ENCODE results near the gene RHEX.
"Not testable (repeated sequence)": the region's sequence is repeated elsewhere in the genome, so short reads cannot be mapped to it uniquely, and the experiment has no call there.

The RHEX gene

DNA sequence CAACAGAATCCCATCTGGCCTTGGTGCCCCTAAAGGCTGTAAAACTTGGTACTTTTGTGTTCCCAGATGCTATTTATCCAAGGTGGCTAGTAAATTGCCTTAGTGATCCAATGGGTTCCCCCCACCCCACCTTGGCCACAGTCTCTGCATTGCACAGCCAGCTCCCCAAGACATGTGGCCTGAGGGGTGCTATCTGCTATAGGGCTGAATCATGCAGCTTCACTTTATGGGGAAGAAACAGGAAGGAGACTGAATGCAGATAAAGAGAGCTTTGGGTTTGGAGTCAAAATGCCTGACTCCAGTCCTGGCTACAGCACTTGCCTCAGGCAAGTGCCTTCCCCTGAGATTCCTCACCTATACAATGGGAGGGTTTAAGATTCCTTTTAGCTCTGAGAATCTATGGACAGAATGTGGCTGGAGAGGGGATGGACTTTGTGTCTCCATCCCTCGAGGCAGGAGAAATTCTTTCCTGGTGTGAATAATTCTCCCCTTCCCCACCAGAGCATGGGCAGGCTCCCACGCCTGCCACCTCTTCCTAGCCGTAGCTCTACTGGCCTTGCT, 6.5 kb downstream of the RHEX start:
- DNase-seq (ENCODE audit: low spot score): no peak

DNA sequence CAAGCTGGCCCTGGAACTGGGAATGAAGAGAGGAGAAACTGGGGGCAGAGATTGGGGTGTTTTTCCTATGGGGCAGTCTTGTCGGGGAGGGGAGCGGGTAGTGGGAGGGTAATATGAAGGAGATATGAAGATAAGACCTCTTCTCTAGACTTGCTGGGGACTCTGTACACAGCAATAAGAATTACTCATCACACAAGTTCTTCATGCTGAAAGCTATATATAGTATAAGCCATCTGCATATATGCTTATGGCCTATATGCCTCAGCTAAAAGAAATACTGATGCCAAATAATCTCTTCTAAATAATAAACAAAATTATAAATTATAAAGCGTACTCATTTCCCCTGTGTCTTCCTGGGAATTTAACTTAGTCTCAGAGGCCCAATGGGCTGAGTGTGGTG, 7.9 kb downstream of the RHEX start:
- DNase-seq (ENCODE audit: low spot score): no peak

DNA sequence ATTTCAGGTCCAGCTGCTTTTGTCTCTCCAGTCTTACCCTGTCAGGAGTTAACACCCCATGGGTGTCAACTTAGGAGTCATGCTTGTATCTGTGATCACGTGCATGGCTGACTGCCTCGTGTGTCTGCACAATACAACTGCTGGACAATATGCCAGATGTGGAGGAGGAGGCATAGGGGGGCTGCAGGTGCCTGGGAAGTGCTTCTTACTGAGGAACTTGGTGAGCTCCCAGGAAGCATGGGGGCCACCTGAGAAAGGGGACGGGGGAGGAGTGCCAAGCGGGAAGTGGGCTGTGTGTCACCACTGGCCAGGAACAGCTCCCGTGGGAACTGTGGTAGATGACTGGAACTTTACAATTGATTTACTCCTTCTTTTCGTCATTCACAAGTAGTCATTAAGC, 9.5 kb downstream of the RHEX start:
- DNase-seq (ENCODE audit: low spot score): no peak

DNA sequence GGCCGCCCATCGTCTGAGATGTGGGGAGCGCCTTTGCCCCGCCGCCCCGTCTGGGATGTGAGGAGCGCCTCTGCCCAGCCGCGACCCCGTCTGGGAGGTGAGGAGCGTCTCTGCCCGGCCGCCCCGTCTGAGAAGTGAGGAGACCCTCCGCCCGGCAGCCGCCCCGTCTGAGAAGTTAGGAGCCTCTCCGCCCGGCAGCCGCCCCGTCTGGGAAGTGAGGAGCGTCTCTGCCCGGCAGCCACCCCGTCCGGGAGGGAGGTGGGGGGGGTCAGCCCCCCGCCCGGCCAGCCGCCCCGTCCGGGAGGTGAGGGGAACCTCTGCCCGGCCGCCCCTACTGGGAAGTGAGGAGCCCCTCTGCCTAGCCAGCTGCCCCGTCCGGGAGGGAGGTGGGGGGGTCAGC, 11.0 kb downstream of the RHEX start:
- DNase-seq (ENCODE audit: low spot score): not testable (repeated sequence)

DNA sequence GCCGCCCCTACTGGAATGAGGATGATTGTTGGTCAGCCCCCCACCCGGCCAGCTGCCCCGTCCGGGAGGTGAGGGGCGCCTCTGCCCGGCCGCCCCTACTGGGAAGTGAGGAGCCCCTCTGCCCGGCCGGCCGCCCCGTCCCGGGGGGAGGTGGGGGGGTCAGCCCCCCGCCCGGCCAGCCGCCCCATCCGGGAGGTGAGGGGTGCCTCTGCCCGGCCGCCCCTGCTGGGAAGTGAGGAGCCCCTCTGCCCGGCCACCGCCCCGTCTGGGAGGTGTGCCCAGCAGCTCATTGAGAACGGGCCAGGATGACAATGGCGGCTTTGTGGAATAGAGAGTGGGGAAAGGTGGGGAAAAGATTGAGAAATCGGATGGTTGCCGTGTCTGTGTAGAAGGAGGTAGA, 11.5 kb downstream of the RHEX start:
- not testable (repeated sequence) for DNase-seq (ENCODE audit: low spot score)

DNA sequence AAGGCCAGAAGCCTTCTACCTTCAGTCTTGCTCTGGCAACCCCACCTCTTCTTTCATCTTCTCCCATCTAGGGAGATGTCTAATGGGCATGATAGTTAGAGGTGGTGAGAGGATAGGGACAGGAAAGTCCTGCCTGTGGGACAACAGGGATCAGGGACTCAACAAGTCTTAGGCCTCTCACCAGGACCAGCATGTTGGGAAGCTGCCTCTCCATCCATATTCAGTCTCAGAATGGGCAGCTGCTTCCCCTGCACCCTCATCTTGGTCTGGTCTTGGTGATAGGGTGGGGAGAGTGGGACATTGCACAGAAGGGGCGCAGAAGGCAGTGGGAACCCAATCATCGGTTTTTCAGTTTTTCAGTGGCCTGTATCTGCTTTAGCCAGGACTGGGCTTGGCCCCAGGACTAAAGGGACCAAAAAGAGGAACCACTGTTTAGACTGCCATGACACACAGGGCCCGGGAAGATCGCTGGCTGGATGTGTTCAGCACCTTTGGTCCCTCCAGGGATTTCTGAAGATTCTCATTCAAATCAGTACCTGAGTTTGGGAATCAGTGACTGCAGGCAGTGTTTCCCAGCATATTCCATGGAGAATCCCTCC, 12.7 kb downstream of the RHEX start:
- DNase-seq (ENCODE audit: low spot score): no peak

DNA sequence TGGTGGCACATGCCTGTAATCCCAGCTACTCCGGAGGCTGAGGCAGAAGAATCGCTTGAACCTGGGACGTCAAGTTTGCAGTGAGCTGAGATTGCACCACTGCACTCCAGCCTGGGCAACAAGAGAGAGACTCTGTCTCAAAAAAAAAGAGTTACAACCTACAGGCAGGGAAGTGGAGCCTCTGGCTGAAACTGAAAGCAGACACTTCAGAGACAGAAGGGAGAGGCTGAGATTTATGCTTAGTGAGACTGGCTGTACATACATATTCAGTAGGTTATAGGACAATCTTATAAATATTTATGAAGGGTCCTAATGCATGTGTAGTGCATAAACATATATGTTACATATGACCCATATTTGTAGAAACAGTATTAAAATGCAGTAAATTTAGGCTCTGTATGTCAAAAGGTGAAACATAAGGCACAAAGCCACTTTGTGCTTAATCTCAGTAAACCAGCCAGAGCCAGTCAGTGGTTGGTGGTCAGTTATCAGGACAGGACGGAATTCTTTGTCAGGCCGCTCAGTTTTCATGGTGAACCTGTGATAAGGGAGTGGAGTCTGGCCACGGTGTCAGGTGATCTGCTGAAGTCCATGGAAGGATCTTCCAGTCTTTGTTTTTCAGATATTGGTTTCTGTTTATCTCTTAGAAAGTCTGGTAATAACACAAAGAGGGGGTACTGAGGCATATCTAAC, 13.7 kb downstream of the RHEX start:
- no peak for DNase-seq (ENCODE audit: low spot score)

DNA sequence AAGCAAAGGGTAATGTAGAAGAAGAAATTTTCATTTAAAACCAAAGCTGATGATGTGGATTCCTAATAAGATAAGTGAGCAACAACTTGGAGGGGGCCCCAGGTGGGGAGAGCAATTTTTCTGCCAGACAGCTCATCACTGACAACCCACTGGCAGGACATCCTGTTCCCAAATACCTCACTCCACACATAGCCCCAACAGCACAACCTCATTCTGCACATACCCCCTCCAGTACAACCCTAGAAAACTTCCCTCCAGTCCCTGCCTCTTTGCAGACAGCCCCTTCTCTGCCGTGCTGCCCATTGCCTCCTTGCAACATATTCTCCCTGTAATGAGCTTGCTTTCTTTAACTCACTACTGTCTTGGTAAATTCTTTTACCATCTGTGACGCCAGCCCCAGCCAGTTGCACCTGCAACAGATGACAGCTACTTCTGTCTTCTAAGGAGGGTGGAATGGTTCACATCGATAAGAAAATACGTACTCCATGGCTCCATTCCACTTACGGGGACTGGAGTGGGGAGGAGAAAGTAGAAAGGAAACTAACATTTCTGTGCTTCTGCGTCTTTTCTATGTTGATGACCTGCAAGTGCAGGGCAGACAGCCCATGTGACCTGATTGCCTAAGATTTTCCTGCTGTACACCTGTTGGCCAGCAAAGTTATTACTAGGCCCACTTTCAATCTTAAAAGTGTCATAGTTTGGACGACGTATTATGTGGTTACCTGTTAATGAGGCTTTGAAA, 14.7 kb downstream of the RHEX start:
- DNase-seq (ENCODE audit: low spot score): no peak

DNA sequence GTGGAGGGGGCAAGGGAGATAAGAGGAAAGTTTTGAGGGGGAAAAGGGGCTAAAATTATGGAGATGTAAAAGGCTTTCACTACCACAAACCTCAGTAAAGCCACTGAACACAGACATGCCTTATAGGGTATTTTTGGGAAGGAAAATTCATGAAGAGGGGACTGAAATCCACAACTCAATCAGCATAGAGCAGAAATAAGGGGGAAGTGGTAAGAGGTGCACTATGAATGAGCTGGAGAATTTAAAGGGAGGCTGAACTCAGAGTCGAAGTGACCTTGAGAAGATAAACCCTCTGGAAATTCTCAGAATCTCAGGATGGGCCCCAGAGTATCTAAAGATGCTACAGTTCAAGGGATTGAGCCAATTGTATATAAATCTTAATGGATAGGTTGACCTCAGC, 15.3 kb downstream of the RHEX start:
- no peak for DNase-seq (ENCODE audit: low spot score)

DNA sequence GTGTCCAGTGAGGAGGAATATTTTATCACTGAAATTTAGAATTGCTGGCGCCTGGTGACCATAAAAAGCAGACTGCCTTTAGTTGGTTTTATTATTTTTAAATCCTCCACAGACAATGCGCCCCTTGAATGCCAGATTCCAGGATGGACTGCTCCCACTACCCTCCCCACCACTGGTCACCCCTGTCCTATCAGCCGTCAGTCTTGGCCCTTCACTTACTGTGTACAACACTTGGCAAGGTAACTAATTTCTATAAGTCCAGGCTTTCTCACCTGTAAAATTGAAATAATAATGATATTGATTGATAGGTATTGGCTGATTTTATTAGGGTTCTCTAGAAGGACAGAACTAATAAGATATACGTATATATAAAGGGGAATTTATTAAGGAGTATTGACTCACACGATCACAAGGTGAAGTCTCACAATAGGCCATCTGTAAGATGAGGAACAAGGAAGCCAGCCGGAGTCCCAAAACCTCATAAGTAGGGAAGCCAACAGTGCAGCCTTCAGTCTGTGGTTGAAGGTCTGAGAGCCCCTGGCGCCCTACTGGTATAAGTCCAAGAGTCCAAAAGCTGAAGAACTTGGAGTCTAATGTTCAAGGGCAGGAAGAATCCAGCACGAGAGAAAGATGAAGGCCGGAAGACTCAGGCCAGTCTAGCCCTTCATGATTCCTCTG, 17.8 kb downstream of the RHEX start:
- no peak for DNase-seq (ENCODE audit: low spot score)

DNA sequence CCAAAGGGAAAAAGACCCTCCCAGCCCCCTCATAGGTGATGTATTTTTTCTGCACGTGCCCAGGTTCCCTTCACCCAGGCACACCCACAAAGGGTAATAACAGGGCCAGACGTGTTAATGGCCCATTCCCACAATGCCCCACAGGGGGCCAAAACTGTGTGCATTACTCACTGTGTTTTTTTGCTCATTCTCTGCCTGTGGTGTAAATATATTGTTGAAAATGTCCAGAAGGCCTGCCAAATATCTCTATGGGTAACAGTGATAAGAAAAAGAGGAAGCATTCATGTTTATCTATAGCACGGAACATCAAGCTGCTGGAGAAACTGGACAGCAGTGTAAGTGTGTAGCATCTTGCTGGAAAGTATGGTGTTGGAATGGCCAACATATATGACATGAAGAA, 21.9 kb downstream of the RHEX start:
- no peak for DNase-seq (ENCODE audit: low spot score)

DNA sequence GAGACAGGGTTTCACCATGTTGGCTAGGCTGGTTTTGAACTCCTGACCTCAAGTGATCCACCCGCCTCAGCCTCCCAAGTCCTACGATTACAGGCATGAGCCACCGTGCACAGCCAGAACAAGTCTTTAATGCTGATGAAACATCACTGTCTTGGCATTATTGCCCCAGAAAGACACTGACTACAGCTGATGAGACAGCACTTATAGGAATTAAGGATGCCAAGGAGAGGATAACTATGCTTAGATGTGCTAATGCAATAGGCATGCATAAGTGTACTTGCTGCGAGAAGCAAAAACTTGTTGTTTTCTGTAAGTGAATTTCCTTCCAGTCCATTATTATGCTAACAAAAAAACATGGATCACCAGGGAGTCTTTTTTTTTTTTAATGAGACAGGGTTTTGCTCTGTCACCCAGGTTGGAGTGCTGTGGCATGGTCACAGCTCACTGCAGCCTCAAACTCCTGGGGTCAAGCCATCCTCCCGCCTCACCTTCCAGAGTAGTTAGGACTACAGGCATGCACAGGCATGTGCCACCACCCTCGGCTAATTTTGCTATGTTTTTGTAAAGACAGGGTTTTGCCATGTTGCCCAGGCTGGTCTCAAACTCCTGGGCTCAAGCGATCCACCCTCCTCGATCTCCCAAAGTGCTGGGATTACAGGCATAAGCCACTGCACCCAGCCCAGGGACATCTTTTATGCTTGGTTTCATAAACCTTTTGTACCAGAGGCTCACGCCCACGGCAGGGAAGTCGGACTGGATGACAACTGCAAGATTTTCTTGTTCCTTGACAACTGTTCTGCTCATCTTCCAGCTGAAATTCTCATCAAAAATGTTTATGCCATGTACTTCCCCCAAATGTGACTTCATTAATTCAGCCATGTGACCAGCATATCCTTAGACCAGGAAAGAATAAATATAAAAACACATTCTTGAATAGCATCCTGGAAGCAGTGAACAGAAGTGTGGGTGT, 23.1 kb downstream of the RHEX start:
- no peak for DNase-seq (ENCODE audit: low spot score)

DNA sequence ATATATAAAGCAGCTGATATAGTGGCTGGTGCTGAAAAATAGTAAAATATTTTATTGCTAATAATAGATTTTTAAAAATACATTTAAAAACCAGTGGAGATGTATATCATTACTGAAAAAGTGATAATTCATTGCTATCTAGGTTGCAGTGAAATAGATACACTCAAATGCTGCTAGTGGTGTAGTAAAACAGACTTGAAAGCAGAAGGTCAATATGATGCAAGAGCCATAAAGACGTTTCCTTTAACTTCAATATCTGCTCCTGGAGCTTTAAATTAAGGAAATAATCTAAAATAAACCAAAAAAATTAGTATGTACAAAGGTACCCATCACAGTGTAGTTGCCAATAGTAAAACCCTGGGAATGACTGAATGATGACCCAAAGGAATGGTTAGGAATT, 26.2 kb downstream of the RHEX start:
- no peak for DNase-seq (ENCODE audit: low spot score)

DNA sequence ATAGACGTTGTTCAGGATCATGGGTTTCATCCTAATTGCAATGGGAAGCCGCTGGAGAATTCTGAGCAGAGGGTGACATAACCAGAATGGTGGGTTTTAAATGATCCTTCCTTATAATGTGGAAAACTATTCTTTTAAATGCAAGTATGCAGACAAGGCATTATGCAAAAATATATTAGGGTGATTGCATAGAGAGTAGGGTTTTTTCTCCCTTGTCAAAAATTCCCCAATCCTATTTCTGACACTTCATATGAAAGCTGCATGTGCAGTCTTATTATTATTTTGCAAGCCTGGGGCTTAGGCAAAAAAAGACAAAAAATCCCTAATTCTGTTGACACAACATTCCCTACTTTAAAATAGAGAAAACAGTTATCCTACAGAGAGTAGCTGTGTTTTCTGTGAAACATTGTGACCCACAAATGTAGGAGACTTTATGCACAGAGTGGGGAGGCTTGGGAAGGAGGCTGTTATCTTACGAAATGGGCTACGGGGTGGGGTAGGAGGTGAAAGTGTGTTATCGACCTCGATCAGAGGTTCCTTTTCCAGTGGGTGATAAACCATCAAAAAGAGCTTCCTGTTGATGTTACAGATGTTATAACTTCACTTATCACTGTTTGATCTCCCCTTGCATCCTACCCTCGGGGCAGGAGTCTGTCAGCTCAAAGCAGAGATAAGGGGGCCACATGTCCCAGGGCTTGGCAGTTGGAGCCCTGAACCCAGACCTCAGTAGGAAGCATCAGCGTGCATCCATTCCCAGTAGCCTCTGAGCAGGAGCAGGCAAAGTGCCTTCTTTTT, 27.2 kb downstream of the RHEX start:
- DNase-seq (ENCODE audit: low spot score): no peak

DNA sequence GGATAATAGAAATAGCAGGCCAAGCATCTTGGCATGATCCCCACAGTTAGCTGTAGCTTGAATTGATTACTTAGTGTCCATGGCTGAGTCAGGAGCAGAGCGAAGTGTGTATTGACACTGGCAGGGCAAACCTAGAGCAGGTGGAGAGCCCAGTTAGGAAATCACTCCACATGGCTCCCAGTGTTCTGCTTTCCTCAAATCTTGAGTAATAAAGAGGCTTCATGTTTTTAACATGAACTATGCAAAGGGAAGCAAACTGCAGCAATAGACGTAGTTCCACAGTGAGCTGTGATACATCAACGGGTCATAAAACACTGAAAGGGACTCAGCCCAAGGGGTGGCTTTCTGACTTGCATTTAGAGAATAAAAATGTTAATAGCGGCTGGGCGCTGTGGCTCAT, 28.9 kb downstream of the RHEX start:
- DNase-seq (ENCODE audit: low spot score): no peak

DNA sequence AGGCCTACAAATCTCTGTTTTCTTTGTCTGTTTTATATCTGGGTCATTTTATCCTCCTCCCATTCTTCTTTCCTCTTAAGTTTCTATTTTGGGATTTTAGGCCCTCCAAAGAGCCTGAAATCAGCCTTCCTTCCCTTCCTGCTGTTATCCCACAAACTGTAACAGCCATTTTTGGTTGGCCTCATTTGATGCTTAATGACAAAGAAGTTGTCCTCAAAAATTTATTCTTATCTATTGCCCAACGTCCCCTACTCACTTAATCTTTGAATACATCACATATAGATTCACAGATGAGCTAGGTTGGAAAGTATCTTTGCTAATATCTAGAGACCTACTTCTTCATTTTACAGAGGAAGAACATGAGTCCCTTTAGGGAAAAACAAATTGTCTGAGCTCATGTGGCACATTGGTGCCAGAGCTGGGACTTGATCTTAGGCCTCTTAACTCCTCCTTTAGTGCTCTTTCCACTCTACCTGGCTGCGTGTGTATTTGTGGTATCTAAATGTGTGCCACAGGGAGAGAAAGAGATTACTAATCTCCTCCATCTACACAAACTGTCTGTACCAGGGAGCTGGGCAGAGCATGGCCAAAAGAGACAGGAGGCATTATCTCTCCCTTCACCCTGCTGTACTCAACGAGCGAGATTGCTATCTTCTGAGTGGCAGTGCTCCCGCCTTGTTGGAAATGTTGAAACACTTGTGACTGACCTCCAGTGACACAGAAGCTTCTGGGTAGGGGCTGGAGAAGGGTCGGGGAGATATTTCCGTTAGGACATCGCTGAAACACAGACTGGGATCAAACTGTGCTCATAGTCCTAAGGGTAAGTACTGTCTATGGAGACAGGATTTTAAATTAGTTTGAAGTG, 30.1 kb downstream of the RHEX start:
- DNase-seq (ENCODE audit: low spot score): no peak

DNA sequence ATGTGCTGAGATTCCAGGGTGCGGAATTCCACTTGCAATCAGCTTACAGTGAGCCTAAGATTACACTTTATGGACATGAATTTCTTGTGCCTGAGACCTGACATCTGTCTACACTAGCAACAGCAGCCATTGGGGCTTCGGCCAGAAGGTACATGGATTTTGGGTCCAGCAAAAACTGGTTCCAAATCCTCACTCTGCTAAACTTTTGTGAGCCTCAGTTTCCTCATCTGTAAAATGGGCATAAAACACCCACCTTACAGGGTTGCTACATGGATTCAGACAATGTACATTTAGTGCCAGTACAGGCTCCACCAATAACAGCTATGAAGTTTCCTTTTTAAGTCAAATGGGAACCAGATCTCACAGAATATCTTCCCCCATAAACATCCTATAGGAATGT, 30.8 kb downstream of the RHEX start:
- no peak for DNase-seq (ENCODE audit: low spot score)

DNA sequence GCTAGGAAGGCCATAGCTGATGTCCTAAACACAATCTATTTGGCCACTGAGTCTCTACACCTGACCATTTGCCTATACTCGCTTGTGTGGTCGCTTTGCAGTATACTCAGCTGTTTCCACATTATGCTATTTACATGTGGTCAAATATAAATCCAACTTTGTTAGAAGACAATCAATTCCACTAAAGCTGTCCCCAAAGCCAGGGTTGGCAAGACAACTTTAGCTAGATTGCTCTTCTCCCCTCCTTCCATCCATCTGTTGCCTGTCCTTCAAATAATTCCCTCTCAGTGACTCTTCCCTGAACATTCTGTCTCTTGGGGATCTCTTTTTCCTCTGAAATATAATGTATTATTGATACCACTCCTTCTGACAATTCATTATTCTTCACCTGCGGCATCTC, 34.1 kb downstream of the RHEX start:
- DNase-seq (ENCODE audit: low spot score): no peak

DNA sequence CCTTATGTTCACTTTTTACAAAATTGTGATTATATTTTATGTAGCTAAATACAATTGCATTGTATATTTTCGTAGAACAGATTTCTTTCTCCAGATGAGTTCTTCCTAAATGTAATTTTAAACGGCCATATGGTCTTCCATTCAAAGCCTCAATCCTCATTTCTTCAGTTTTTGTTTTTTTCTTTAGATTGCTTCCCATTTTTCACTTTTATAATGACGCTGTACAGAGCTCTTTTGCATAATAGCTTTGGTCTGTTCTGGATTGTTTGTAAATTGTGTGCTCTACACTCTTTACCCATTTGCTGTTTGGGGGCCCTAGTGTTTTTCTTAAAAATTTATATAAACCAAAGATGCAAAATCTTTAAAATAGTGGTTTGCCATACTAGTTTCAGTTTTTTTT, 36.4 kb downstream of the RHEX start:
- DNase-seq (ENCODE audit: low spot score): no peak

DNA sequence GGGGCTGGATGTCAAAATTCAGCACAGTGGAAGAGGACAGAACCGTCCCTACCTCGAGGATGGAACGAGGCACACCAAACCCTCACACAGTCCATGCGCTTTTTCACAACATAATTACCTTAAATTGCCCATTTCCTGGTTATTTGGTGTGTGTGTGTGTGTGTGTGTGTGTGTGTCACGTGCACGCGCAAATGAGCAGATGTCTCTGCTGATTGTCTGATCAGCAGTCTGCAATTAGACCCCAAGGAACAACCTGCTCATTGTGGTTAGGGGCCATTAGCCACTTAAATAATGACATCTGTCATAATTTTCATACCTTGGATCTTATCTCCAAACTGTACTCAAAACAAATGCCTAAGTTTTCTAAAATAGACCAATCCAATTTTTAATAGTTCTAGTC, 41.1 kb downstream of the RHEX start:
- DNase-seq (ENCODE audit: low spot score): no peak

All from AG08396 (cell line).